ENCODE data around the gene GAB2. TPM values are rescaled to one million over a fixed set of nuclear protein-coding genes. Genes with fewer than 3 reads are reported as not detected.

The GAB2 gene
- total and polyA plus RNA-seq, 2 of the 13 experiments (the other 11 are each of a cell fraction or from before 2014, with no cell fraction given), result 4.1 to 8.6 TPM

DNA sequence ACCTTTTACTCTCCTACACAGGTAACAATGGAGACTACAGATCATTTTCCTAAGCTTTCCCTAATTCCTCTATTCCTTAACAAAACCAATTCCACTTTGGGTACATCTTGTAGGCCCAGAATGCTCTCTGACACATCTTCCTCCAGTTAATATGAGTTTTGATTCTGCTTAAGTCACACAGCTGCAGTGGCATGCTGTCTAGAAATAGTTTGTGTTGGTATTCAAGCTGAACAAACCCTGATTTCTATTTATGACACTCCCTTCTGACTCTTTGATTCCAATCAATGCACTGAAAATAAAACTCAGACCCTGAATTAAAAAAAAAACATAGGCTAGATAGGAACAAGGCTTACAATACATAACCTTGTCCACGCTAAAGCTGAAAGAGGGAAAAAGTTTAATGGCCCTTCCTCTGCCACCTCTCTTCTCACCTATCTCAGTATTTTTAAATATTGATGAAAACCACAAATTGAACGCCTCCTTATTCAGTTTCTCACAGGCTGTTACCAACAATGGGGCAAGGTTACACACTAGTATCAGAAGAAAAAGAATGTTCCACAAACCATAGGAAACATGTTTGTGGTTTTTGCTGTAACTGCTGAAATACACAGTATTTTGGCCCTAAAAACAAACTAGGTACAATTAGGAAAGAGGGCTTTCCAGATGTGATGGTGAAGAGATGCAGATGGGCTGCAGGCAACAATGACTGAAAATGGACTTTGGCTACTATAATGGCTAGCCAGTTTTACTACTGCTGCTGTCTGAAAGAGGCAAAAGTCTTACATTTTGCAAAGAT, 35.7 kb upstream of the GAB2 start:
- peaks cover 7 to 42% of the 10 kb centered on the region in 2 experiments for H3K36me3 ChIP-seq (replicated peaks in 1 of 2; ENCODE audit: control insufficient read depth in 1 of 2, insufficient read depth in 2 of 2, low read length in 2 of 2)
- ATAC-seq, result no peak
- H3K27ac ChIP-seq (ENCODE audit: extremely low read length, insufficient read depth, low read length), result no peak overlapping the region
- CTCF ChIA-PET (ENCODE audit: low intra/inter-chr PET ratio, low total read pairs), result no interaction called here
- in situ Hi-C loops (cut with HindIII; ENCODE audit: extremely low pct_ligation_motif_present, low pct_unique_long_range_greater_than_20kb), result no loop called here
- 99% methylated on average over 2 of the region's 2 CpGs for WGBS (ENCODE audit: low lambda C conversion rate)
- no peak overlapping the region for H3K9ac ChIP-seq (ENCODE audit: insufficient read depth, low read depth, low read length)
- H3K27me3 ChIP-seq (ENCODE audit: control insufficient read depth in 1 of 2, insufficient read depth in 2 of 2, low read length in 2 of 2), result no peaks in the 10 kb centered on the region
- no peak for DNase-seq (ENCODE audit: low spot score)
- TF ChIP-seq ZNF510 (CRISPR knock-in tag; IDR thresholded peaks at IDR 0.05; ENCODE audit: low read depth) (no peak), ERF (CRISPR knock-in tag; IDR thresholded peaks at IDR 0.05) (no peak), HOXA3 (CRISPR knock-in tag; IDR thresholded peaks at IDR 0.05) (no peak), ZNF326 (CRISPR knock-in tag; IDR thresholded peaks at IDR 0.05; ENCODE audit: borderline replicate concordance) (no peak), HNRNPLL (IDR thresholded peaks at IDR 0.05; ENCODE audit: low read depth, low read length, poor library complexity, severe bottlenecking) (no peak), FOSL2 (CRISPR knock-in tag; IDR thresholded peaks at IDR 0.05) (no peak), TCF7 (IDR thresholded peaks at IDR 0.05; ENCODE audit: low read depth) (no peak), ZNF83 (CRISPR knock-in tag; IDR thresholded peaks at IDR 0.05; ENCODE audit: borderline replicate concordance) (no peak), RCOR2 (CRISPR knock-in tag; IDR thresholded peaks at IDR 0.05) (no peak), MIXL1 (CRISPR knock-in tag; IDR thresholded peaks at IDR 0.05) (no peak)
- TF ChIP-seq, protein P1, sequence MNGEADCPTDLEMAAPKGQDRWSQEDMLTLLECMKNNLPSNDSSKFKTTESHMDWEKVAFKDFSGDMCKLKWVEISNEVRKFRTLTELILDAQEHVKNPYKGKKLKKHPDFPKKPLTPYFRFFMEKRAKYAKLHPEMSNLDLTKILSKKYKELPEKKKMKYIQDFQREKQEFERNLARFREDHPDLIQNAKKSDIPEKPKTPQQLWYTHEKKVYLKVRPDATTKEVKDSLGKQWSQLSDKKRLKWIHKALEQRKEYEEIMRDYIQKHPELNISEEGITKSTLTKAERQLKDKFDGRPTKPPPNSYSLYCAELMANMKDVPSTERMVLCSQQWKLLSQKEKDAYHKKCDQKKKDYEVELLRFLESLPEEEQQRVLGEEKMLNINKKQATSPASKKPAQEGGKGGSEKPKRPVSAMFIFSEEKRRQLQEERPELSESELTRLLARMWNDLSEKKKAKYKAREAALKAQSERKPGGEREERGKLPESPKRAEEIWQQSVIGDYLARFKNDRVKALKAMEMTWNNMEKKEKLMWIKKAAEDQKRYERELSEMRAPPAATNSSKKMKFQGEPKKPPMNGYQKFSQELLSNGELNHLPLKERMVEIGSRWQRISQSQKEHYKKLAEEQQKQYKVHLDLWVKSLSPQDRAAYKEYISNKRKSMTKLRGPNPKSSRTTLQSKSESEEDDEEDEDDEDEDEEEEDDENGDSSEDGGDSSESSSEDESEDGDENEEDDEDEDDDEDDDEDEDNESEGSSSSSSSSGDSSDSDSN (CRISPR knock-in tag; IDR thresholded peaks at IDR 0.05), result no peak
- no peak for FAIRE-seq
- intact Hi-C loops (cut with micrococcal nuclease; ENCODE audit: unreplicated experiment), result no loop called here
- no peaks in the 10 kb centered on the region for H4K20me1 ChIP-seq (ENCODE audit: insufficient read depth, low read length)
- BruUV-seq (replicated peaks), result no TSS peak
- no peak overlapping the region for H2AFZ ChIP-seq (ENCODE audit: low read length)
- H3K4me2 ChIP-seq (ENCODE audit: low read depth, low read length), result no peak overlapping the region
- H3K4me3 ChIP-seq (replicated peaks in 1 of 3; ENCODE audit: insufficient read depth in 1 of 3, low read depth in 2 of 3, low read length in 3 of 3), result no peak overlapping the region
- no peaks in the 10 kb centered on the region for H3K4me1 ChIP-seq (ENCODE audit: insufficient read depth, low read length)
- H3K9me3 ChIP-seq (ENCODE audit: low read length), result no peaks in the 10 kb centered on the region
- POLR2A ChIA-PET, result no interaction called here
- no peaks in the 10 kb centered on the region for H3K79me2 ChIP-seq (ENCODE audit: insufficient read depth, low read length)
